ENCODE measurements around the gene GOLPH3L.

DNA sequence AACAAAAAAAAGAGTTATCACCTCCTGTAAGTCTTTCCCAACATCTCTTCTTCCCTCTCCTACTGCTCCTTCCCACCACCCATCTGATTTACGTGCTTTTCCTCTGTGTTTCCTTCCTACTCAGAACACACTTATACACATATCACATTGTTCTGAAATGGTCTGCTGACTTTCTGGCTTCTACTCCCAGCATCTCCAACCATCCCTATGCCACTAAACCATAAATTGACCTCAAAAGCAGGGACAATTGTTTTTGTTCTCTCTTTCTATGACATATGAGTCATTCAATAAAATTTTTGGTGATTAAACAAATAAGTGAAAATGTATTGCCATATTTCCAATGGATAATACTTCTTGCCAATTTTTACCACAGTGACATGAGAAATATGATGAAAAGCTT is 8.2 kb downstream of the GOLPH3L start:
- TF ChIP-seq, protein P1, sequence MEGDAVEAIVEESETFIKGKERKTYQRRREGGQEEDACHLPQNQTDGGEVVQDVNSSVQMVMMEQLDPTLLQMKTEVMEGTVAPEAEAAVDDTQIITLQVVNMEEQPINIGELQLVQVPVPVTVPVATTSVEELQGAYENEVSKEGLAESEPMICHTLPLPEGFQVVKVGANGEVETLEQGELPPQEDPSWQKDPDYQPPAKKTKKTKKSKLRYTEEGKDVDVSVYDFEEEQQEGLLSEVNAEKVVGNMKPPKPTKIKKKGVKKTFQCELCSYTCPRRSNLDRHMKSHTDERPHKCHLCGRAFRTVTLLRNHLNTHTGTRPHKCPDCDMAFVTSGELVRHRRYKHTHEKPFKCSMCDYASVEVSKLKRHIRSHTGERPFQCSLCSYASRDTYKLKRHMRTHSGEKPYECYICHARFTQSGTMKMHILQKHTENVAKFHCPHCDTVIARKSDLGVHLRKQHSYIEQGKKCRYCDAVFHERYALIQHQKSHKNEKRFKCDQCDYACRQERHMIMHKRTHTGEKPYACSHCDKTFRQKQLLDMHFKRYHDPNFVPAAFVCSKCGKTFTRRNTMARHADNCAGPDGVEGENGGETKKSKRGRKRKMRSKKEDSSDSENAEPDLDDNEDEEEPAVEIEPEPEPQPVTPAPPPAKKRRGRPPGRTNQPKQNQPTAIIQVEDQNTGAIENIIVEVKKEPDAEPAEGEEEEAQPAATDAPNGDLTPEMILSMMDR (IDR thresholded peaks at IDR 0.05): no peak
- no peak for TF ChIP-seq POLR2A (IDR thresholded peaks at IDR 0.05)
